ENCODE measurements around the gene SAMD15.

The SAMD15 gene

DNA sequence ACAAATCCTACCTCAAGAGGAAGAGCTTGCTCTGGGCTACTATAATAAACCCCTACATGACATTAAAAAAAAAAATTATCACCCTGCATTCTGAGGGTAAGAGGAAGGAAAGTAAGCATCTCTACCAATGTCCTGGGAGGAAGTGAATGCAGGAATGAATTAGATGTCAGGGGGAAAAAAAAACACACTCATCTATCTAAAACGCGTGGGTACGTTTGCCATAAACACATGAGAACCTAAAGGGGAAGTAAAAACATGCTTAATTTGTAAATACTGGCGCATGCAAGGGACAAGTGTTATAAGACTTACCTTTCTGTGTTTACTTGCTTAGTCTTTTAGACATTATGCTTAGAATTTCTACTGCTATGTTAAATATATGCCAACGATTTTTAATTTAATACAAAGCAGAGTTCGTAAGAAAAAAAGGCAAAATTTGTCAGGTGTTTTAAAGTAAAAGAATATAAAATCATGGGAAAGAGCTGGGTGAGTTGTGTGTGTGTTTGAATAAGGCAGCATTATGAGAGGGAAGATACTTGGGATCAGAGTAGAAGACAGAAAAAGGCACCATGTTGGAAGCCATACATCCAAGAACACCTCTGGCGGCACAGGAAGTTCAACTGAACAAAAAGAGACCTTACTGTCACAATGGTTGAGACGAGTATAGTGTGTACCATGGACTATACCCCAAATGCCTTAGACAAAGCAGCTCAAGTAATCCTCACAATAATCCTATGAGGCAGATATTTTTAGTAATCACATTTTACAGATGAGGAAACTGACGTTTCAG lies 1.8 kb upstream of the SAMD15 start:
- Histone ChIP-seq H3K9me3 (ENCODE audit: control insufficient read depth in 2 of 2, low read length in 2 of 2) (no peaks in the 10 kb centered on the region), H3K36me3 (ENCODE audit: control insufficient read depth in 2 of 2, insufficient read depth in 2 of 2, low read length in 2 of 2) (no peaks in the 10 kb centered on the region), H3K9ac (ENCODE audit: low read length in 2 of 2) (peak overlapping the region in 1 of 2 donors; percentile 30), H3K4me3 (ENCODE audit: low read length in 2 of 2) (peak overlapping the region in 1 of 2 donors; percentile 91), H3K27ac (ENCODE audit: low read length) (no peak overlapping the region), H3K27me3 (ENCODE audit: control insufficient read depth in 1 of 2, insufficient read depth in 2 of 2, low read length in 2 of 2) (no peaks in the 10 kb centered on the region), H3K4me1 (ENCODE audit: control insufficient read depth, insufficient read depth, low read length) (peaks cover 13% of the 10 kb centered on the region)

DNA sequence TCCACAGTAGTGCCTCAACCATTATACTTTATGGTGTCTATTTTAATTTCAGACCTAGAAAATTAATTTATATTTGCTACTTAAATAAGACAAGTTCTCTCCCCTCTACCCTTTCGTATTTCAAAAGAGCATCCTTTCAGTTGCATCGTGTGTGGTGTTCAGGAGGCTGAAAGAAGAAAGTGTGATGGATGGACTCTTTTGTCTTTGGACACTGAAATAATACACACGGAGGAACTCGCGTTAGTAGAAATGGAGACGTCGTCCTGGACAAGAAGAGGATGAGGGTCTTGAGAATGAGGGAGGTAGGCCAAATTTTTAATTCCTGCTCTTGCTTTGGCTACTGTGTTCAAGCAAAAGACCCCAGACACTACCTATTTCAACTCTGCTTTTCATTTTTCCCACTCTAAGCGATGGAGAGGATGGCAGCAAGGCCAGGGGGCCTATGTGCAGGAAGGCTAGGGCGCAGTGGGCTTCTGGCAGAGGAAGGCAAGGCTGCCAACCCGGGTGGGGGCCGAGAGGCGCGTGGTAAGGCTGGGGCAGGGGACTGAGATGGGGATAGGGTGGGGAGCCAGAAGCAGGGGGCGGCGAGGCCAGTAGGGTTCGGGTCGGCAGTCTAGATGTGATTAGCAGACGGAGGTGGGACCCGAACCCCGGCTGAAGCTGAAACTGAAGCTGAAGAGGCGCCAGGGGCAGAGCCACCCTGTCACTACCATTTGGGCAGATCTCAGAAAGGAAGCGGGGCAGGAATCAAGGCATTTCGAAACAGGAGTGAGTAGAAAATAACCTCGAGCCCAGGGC lies 1.0 kb upstream of the SAMD15 start:
- H3K36me3 ChIP-seq (ENCODE audit: control insufficient read depth in 2 of 2, insufficient read depth in 2 of 2, low read length in 2 of 2), result no peaks in the 10 kb centered on the region
- peaks cover 13% of the 10 kb centered on the region for H3K4me1 ChIP-seq (ENCODE audit: control insufficient read depth, insufficient read depth, low read length)
- no peaks in the 10 kb centered on the region for H3K9me3 ChIP-seq (ENCODE audit: control insufficient read depth in 2 of 2, low read length in 2 of 2)
- no peaks in the 10 kb centered on the region for H3K27me3 ChIP-seq (ENCODE audit: control insufficient read depth in 1 of 2, insufficient read depth in 2 of 2, low read length in 2 of 2)
- H3K4me3 ChIP-seq (ENCODE audit: low read length in 2 of 2), result peak overlapping the region; percentile 86 to 91
- peak overlapping the region; percentile 66 for H3K27ac ChIP-seq (ENCODE audit: low read length)
- peak overlapping the region; percentile 82 to 88 for H3K9ac ChIP-seq (ENCODE audit: low read length in 2 of 2)

DNA sequence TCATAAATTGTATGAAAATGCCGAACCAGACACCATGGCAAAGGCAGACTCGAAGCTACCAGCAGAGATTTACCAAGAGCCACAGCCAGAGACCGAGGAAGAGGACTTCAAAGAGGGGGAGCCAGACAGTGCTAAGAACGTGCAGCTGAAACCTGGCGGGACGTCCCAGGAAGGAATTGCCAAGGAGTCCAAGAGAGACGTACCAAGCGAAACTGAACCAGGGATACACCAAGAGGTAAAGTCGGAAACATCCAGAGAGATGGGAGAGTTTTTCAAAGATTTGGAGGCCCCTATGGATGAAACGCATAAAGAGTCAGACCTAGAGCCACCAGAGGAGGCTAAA lies 294 bp downstream of the SAMD15 start:
- Histone ChIP-seq H3K27me3 (ENCODE audit: control insufficient read depth in 1 of 2, insufficient read depth in 2 of 2, low read length in 2 of 2) (no peaks in the 10 kb centered on the region), H3K27ac (ENCODE audit: low read length) (peak overlapping the region; percentile 66)

DNA sequence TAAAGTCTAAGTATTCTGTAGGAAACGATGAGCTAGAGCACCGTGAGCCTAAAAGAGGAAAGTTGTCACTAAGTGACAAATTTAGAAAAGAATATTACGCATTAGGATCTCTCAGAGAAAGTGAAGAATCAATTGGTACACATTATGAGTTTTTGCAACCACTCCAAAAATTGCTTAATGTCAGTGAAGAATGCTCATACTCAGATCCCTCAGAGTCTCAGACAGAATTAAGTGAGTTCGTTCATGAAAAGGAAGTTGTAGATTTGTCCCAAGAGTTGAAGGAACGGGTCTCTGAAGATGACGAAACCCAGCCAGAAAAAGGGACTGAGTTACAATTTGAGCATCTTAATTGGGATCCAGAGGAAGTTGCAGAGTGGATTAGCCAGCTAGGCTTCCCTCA lies 1.5 kb downstream of the SAMD15 start:
- H3K9me3 ChIP-seq (ENCODE audit: control insufficient read depth in 2 of 2, low read length in 2 of 2), result no peaks in the 10 kb centered on the region
- no peak overlapping the region for H3K9ac ChIP-seq (ENCODE audit: low read length in 2 of 2)
- no peaks in the 10 kb centered on the region for H3K36me3 ChIP-seq (ENCODE audit: control insufficient read depth in 2 of 2, insufficient read depth in 2 of 2, low read length in 2 of 2)
- no peak overlapping the region for H3K4me3 ChIP-seq (ENCODE audit: low read length in 2 of 2)
- peaks cover 13% of the 10 kb centered on the region for H3K4me1 ChIP-seq (ENCODE audit: control insufficient read depth, insufficient read depth, low read length)
- no peak overlapping the region for H3K27ac ChIP-seq (ENCODE audit: low read length)
- no peaks in the 10 kb centered on the region for H3K27me3 ChIP-seq (ENCODE audit: control insufficient read depth in 1 of 2, insufficient read depth in 2 of 2, low read length in 2 of 2)

More for the DNA sequence above, 294 bp downstream of the SAMD15 start:
- H3K4me1 ChIP-seq (ENCODE audit: control insufficient read depth, insufficient read depth, low read length), result peaks cover 13% of the 10 kb centered on the region
- H3K9ac ChIP-seq (ENCODE audit: low read length in 2 of 2), result peak overlapping the region; percentile 73 to 88
- peak overlapping the region; percentile 86 to 91 for H3K4me3 ChIP-seq (ENCODE audit: low read length in 2 of 2)
- no peaks in the 10 kb centered on the region for H3K9me3 ChIP-seq (ENCODE audit: control insufficient read depth in 2 of 2, low read length in 2 of 2)
- no peaks in the 10 kb centered on the region for H3K36me3 ChIP-seq (ENCODE audit: control insufficient read depth in 2 of 2, insufficient read depth in 2 of 2, low read length in 2 of 2)

DNA sequence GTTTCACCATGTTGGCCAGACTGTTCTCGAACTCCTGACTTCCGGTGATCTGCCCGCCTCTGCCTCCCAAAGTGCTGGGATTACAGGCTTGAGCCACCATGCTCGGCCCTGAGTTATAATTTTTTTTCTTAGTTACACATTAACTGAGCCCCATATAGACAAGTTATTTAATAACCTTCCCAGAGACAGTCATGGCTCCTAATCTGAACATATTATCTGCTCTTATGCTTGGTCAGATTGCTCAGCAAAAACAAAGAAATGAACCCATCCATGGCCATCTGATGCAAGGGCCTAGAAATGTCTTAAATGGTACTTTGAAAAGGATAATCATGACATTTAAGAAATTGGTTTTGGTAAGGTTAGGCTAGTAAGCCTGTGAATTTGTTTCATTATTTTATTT lies 13.0 kb downstream of the SAMD15 start:
- H3K27me3 ChIP-seq (ENCODE audit: control insufficient read depth in 1 of 2, insufficient read depth in 2 of 2, low read length in 2 of 2), result no peaks in the 10 kb centered on the region

DNA sequence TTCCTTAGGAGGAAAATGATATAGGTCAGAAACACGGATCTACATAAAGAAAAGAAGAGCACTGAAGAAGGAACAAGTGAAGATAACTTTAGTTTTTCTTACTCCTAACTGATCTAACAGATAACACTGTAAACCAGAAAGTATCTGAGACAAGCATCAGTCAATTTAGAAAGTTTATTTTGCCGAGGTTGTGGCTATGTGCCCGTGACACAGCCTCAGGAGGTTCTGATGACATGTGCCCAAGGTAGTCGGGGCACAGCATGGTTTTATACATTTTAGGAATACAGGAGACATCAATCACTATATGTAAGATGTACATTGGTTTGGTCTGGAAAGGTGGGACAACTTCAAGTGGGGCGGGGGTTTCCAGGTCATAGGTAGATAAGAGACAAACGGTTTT lies 23.0 kb downstream of the SAMD15 start:
- Histone ChIP-seq H3K27me3 (ENCODE audit: control insufficient read depth in 1 of 2, insufficient read depth in 2 of 2, low read length in 2 of 2) (no peaks in the 10 kb centered on the region), H3K9me3 (ENCODE audit: control insufficient read depth in 2 of 2, low read length in 2 of 2) (no peaks in the 10 kb centered on the region), H3K9ac (ENCODE audit: low read length in 2 of 2) (no peak overlapping the region), H3K4me3 (ENCODE audit: low read length in 2 of 2) (no peak overlapping the region), H3K4me1 (ENCODE audit: control insufficient read depth, insufficient read depth, low read length) (no peaks in the 10 kb centered on the region), H3K27ac (ENCODE audit: low read length) (no peak overlapping the region), H3K36me3 (ENCODE audit: control insufficient read depth in 2 of 2, insufficient read depth in 2 of 2, low read length in 2 of 2) (no peaks in the 10 kb centered on the region)

More for the DNA sequence above, 13.0 kb downstream of the SAMD15 start:
- Histone ChIP-seq H3K27ac (ENCODE audit: low read length) (no peak overlapping the region), H3K4me1 (ENCODE audit: control insufficient read depth, insufficient read depth, low read length) (no peaks in the 10 kb centered on the region), H3K9ac (ENCODE audit: low read length in 2 of 2) (no peak overlapping the region), H3K4me3 (ENCODE audit: low read length in 2 of 2) (no peak overlapping the region), H3K9me3 (ENCODE audit: control insufficient read depth in 2 of 2, low read length in 2 of 2) (no peaks in the 10 kb centered on the region), H3K36me3 (ENCODE audit: control insufficient read depth in 2 of 2, insufficient read depth in 2 of 2, low read length in 2 of 2) (no peaks in the 10 kb centered on the region)

DNA sequence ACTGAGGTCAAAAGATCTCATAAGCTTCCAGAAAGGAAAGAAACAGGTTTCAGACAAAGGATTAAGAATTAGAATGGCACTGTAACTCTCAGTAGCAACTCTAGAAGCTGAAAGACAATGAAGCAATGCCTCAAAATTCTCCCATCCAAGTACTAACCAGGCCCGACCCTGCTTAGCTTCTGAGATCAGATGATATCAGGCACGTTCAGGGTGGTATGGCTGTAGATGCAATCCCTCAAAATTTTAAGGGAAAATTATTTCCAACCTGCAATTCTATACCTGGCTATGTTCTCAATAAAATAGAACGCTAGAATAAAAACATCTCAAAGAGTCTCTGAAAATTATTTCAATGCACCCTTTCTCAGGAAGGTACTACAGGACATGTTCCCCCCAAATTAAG lies 26.6 kb downstream of the SAMD15 start:
- H3K9ac ChIP-seq (ENCODE audit: low read length in 2 of 2), result no peak overlapping the region
- no peak overlapping the region for H3K4me3 ChIP-seq (ENCODE audit: low read length in 2 of 2)
- no peaks in the 10 kb centered on the region for H3K9me3 ChIP-seq (ENCODE audit: control insufficient read depth in 2 of 2, low read length in 2 of 2)
- H3K36me3 ChIP-seq (ENCODE audit: control insufficient read depth in 2 of 2, insufficient read depth in 2 of 2, low read length in 2 of 2), result no peaks in the 10 kb centered on the region
- H3K27me3 ChIP-seq (ENCODE audit: control insufficient read depth in 1 of 2, insufficient read depth in 2 of 2, low read length in 2 of 2), result no peaks in the 10 kb centered on the region
- H3K27ac ChIP-seq (ENCODE audit: low read length), result no peak overlapping the region
- H3K4me1 ChIP-seq (ENCODE audit: control insufficient read depth, insufficient read depth, low read length), result no peaks in the 10 kb centered on the region

DNA sequence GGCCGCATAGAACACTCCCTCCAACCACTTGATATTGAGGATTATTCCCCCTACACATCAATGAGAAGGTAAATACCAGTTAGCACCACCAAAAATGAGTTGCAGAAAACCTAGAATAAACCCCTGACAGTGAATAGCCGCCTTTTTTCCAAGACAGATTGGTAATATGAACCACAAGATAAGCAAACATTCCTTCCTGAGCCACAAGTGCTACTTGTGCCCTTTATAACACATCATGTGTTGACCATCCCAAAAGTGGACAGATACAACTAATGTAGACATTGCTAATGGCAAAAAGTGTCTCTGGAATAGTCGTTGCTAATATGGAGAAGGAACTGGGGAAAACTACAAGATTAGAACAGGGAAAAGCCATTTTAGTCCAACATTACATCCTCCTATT lies 28.9 kb downstream of the SAMD15 start:
- Histone ChIP-seq H3K27ac (ENCODE audit: low read length) (no peak overlapping the region), H3K36me3 (ENCODE audit: control insufficient read depth in 2 of 2, insufficient read depth in 2 of 2, low read length in 2 of 2) (no peaks in the 10 kb centered on the region), H3K9me3 (ENCODE audit: control insufficient read depth in 2 of 2, low read length in 2 of 2) (no peaks in the 10 kb centered on the region), H3K9ac (ENCODE audit: low read length in 2 of 2) (no peak overlapping the region), H3K27me3 (ENCODE audit: control insufficient read depth in 1 of 2, insufficient read depth in 2 of 2, low read length in 2 of 2) (no peaks in the 10 kb centered on the region), H3K4me1 (ENCODE audit: control insufficient read depth, insufficient read depth, low read length) (no peaks in the 10 kb centered on the region), H3K4me3 (ENCODE audit: low read length in 2 of 2) (no peak overlapping the region)

DNA sequence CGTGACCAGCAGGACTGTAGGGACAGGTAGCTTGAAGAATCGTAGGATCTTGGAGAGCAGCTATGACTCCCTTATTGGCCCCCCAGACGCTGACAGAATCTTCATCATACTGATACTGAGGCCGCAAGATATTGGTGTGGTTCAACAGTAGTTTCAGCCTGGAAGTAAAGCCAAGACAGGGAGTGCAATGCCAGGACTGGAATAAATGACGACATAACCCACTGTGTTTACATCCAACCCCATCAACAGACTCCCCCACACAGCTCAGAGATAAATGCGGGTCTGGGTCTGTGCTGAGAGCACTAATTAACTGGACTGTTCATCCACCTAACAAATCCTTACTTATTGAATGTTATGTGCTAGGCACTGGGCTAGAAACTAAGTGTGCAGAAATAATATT lies 29.5 kb downstream of the SAMD15 start:
- Histone ChIP-seq H3K9ac (ENCODE audit: low read length in 2 of 2) (no peak overlapping the region), H3K27me3 (ENCODE audit: control insufficient read depth in 1 of 2, insufficient read depth in 2 of 2, low read length in 2 of 2) (no peaks in the 10 kb centered on the region), H3K27ac (ENCODE audit: low read length) (no peak overlapping the region), H3K4me1 (ENCODE audit: control insufficient read depth, insufficient read depth, low read length) (no peaks in the 10 kb centered on the region), H3K9me3 (ENCODE audit: control insufficient read depth in 2 of 2, low read length in 2 of 2) (no peaks in the 10 kb centered on the region), H3K4me3 (ENCODE audit: low read length in 2 of 2) (no peak overlapping the region), H3K36me3 (ENCODE audit: control insufficient read depth in 2 of 2, insufficient read depth in 2 of 2, low read length in 2 of 2) (no peaks in the 10 kb centered on the region)

DNA sequence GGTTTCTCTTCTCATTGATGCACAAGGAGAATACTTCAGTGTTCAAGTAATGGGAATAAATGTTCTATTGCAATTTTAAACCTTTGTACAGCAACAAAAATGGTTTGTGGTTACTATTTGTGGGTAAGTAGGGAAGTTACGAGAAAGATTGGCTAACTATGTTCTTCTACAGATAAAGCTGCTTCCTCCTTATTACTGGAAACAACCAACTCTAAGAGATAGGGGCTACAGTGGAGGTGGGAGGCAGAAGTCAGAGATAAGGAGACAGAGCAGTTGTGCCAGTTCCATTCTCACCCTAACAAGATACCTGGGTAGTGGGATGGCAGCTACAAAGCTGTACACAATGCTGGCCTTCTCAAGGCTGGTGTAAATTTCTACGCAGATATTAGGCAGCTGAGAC lies 30.0 kb downstream of the SAMD15 start:
- no peaks in the 10 kb centered on the region for H3K9me3 ChIP-seq (ENCODE audit: control insufficient read depth in 2 of 2, low read length in 2 of 2)
- no peak overlapping the region for H3K9ac ChIP-seq (ENCODE audit: low read length in 2 of 2)
- H3K27me3 ChIP-seq (ENCODE audit: control insufficient read depth in 1 of 2, insufficient read depth in 2 of 2, low read length in 2 of 2), result no peaks in the 10 kb centered on the region
- H3K4me3 ChIP-seq (ENCODE audit: low read length in 2 of 2), result no peak overlapping the region
- no peaks in the 10 kb centered on the region for H3K4me1 ChIP-seq (ENCODE audit: control insufficient read depth, insufficient read depth, low read length)
- no peaks in the 10 kb centered on the region for H3K36me3 ChIP-seq (ENCODE audit: control insufficient read depth in 2 of 2, insufficient read depth in 2 of 2, low read length in 2 of 2)
- H3K27ac ChIP-seq (ENCODE audit: low read length), result no peak overlapping the region

DNA sequence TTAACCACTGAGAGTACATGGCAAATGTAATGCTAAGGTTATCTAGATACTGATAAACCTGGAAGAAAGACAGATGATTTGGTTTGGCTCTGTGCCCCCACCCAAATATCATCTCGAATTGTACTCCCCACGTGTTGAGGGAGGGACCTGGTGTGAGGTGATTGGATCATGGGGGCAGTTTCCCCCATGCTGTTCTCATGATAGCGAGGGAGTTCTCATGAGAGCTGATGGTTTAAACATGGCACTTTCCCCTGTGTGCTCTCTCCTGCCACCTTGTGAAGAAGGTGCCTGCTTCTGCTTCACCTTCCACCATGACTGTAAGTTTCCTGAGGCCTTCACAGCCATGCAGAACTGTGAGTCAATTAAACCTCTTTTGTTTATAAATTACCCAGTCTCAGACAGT lies 32.0 kb downstream of the SAMD15 start:
- H3K27ac ChIP-seq (ENCODE audit: low read length), result no peak overlapping the region
- H3K9ac ChIP-seq (ENCODE audit: low read length in 2 of 2), result no peak overlapping the region
- H3K4me1 ChIP-seq (ENCODE audit: control insufficient read depth, insufficient read depth, low read length), result no peaks in the 10 kb centered on the region
- H3K4me3 ChIP-seq (ENCODE audit: low read length in 2 of 2), result no peak overlapping the region
- H3K9me3 ChIP-seq (ENCODE audit: control insufficient read depth in 2 of 2, low read length in 2 of 2), result no peaks in the 10 kb centered on the region
- H3K27me3 ChIP-seq (ENCODE audit: control insufficient read depth in 1 of 2, insufficient read depth in 2 of 2, low read length in 2 of 2), result no peaks in the 10 kb centered on the region
- H3K36me3 ChIP-seq (ENCODE audit: control insufficient read depth in 2 of 2, insufficient read depth in 2 of 2, low read length in 2 of 2), result no peaks in the 10 kb centered on the region
